NCI-H1092 treated with DMSO at 0.1 percent for 48 hours (cell line): ENCODE data around the gene DYSF.

ENCODE experiments used
- DNase-seq: peaks from one replicate; lab custom pipeline; 2025; lab: John Stamatoyannopoulos, UW

The DYSF gene

DNA sequence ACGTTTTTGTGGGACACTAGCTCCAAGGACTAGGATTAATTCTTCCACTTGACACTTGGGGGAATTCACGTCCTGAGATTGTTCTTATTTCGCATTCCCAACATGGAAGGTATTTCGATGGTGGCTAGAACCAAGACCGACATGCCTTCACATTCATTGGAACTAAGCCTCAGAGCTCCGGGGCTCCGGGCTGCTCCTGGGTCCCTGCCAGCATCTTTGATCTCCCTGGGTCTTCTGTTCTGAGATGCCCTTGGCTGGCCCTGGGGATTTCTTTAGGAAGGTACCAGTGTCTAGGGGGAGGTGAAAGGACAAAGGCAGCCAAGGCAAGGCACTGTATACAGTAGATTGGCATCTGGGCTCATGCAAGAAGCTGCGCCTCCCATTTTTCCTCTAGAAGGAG lies 76.8 kb downstream of the DYSF start:
- no peak for DNase-seq

DNA sequence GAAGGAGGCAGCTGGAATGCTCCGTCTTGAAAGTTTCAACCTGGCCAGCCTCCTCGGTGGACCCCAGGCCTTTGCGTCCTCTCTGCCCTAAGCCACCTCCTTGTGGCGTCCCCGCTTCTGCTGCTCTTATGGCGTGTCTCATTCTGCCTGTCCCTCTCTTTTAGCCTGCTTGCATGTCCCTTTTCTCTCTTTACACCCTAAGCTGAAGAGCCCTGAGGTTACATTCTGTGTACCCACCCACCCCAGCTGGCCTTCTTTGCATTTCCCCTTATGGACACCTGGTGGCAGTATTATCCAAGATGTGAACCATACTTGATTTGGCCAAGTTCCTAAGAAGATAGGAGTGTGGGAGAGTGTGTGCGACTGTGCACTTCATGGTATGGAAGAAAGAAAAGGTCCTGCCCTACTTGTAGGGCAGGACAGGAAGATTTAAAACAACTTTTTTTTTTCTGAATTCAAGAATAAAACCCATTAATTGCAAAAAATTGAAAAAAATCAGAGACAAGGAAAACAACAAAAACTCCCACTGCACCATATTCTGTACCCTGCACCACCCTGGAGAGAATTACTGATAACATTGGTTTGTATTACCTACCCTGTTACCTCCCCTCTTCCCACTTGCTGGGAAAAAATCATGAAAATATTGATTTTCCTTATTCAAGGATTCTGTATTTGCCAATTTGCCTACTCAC lies 77.4 kb downstream of the DYSF start:
- DNase-seq: peak; percentile 12

DNA sequence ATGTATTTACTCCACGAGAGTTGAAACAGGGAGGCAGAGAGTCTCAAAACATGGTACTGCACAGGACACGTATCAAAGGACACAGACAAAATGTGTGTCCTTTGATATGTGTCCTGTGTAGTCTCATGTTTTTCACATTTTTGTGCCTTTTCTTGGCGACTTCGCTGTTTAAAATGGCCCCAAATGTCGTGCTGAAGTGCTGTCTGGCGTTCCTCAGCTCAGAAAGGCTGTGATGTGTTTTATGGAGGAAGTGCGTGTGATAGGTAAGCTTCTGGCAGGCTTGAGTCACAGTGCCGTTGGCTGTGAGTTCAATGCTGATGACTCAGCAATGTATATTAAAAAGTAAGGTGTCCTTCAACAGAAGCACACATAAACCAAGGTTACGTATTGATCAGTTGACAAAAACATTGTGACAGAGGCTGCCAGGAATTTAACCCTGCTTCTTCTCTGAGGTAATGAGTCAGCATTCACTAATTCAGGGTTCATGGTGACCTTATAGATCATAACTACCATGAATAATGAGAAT lies 78.2 kb downstream of the DYSF start:
- no peak for DNase-seq

DNA sequence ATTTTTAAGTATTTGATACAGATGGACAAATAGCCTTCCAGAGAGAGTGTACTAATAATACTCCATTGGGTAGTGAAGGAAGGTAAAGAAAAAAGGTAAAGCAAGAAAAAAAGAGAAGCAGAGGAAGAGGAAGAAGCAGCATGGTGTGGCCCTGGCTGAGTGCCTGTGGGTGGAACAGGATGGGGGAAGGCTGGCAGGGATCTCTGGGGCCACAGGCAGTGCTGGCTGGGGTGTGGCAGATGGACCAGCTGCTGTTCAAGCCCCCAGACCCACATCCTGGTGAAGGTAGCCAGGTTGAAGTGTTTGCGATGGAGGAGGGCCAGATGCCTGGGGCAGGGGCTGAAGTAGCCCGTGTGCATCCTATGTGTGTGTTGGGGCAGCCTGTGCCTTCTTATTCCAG lies 79.0 kb downstream of the DYSF start:
- DNase-seq: no peak

DNA sequence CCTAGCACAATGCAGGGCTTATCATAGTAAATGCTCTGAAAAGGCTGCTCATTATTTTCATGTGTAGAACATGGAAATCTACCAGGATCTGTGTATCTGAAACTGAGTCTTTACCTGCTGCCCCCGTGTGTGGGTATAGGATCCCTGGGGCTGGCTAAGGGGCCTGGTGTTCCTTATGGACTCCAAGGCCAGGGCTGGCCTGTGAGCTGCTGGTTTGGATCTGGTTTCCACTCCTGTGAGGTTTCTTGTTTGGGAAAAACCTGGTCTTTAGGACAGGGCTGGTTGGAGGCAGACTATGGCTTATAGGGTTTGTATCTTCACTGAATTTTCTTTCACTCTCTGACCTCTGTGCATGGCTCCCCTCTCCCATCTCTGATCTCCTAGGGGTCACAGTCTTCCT lies 80.8 kb downstream of the DYSF start:
- DNase-seq: no peak

DNA sequence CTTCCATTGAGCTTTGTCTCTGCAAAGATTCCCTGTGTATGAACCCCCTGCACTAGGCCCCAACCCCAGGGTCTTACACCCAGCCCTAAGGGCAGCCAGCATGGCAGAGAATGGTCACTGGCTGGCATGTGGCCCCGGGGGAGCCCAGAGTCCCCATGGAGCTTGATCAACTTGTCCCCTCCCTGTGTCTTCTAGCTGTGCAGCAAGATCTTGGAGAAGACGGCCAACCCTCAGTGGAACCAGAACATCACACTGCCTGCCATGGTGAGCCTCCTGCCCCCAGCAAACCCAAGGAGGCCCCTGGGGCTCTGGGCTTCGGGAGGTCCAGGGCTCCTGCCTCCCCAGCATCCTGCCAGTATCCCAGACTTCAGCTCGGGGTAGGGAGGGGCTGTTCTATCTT lies 81.5 kb downstream of the DYSF start:
- DNase-seq: no peak

DNA sequence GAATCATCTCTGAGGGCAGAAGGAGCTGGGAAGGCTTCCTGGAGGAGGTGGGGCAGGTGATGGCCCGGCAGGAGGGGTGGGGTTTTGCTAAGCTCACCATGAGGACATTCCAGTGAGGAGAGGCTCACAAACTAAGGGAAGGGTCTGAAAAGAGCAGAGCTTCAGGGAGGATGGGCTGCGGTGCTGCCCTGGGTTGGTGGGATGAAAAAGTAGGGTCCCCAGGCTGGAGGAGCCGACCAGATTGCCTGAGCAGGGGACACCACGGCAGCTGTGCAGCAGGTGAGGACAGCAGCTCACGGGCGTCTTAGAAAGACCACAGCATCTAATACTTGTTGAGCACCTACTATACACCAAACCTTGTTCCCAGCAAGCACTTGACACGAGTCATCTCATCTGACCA lies 82.2 kb downstream of the DYSF start:
- no peak for DNase-seq

DNA sequence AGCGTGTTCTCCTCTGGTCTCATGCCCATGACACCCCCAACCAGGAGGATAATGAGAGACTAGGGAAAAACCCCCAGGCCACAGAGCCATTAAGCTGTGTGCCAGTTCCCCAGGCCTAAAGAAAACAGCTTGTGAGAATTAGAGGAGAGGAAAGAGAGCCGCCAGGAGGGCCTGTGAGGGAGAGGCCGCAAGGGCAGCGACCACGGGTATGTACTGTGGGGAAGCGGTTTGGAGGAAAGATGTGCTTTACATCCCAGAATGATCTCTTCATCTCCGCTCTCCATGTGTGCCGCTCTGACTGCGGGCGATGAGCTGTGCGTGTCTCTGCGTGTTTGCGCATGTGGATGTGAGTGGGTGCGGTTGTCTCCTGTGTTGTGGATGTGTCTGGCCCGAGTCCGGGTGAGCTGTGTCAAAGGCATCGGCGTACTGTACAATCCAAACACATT lies 82.9 kb downstream of the DYSF start:
- no peak for DNase-seq

DNA sequence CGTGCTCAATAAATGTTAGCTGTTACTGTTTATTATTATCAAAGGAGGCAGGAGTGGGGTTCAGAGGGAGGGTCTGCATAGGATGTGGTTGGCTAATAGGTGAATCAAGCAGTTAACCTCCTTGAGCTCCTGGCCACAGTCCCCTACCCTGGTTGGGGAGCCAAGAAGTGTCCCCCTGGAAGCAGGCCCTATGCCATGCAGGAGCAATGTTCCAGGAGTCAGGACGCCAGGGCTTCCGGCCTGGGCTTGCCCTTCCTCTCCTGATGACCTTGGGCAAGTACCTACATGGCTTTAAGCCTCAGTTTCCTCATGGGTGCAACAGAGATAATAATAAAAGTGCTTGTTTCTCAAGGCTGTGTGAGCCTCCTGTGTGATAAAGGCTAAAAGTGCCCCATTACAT lies 84.9 kb downstream of the DYSF start:
- no peak for DNase-seq

DNA sequence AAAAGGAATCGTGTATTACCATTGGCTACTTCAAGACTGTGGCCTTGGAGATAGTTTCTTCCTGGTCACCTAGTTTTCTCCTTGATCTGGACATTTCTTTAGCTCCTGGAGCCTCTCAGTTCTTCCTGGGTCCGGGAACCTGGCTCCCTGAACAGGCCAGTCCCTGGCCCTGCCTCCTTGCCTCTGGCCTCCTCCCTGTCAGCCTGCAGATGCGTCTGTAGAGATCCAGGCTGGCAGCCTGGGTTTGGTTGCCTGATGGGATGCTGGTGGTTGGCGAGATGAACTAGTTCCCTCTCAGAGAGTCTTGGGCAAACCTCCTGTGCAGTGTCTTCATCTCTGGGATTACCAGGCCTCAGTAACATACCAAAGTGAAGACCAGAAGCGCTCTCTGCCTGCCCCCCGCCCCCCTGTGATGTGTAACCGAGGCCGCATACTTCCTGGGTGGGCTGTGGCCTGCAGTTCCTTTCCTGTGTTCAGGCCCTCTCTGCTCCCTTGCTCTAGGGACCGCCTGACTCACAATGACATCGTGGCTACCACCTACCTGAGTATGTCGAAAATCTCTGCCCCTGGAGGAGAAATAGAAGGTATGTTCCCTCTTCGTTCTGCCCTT lies 85.4 kb downstream of the DYSF start:
- no peak for DNase-seq

DNA sequence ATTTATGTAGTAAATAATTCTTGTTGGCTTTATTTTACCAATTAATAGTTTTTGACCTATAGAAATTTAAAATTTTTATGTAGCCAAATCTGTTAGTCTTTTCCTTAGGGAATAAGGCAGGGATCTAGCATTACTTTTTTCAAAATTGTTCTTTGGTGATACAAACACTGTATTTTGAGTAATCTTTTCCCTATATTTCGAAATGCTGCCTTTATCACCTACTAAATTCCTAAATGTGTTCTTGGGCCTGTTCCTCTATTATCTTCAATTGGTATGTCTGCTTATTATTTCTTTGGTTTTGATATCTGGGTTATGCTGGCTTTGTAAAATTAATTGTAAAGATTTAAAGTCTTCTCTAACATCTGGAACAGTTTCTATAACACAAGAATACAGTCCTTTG lies 87.5 kb downstream of the DYSF start:
- DNase-seq: no peak

DNA sequence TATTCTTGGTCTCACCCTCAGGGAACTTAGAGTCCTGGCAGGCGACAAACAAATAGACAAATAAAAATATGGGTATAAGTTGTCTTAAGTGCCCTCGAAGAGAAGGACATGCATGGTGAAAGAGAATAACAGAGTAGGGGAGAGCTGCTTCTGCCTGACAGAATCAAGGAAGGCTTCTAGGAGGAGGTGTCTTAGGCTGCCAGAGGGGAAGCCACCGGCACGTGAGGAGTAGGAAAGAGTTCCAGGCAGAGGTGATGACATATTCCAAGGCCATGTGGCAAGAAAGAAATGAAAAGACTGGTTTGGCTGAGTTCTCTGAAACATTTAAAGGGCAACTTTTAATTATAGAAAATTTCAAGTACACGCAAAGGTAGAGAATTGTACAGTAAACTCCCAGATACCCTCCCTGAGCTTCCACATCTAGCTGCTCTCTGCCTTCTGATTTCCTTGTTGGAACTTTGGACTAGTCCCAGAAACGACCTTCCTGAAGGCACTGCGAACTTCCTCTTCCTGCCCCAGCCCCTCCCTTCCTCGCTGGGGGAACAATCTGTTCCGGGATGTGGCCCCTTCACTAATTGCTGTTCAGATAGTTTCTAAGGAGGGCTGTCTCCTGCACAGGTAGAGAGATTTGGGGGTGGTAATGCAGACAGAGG lies 91.7 kb downstream of the DYSF start:
- DNase-seq: no peak

DNA sequence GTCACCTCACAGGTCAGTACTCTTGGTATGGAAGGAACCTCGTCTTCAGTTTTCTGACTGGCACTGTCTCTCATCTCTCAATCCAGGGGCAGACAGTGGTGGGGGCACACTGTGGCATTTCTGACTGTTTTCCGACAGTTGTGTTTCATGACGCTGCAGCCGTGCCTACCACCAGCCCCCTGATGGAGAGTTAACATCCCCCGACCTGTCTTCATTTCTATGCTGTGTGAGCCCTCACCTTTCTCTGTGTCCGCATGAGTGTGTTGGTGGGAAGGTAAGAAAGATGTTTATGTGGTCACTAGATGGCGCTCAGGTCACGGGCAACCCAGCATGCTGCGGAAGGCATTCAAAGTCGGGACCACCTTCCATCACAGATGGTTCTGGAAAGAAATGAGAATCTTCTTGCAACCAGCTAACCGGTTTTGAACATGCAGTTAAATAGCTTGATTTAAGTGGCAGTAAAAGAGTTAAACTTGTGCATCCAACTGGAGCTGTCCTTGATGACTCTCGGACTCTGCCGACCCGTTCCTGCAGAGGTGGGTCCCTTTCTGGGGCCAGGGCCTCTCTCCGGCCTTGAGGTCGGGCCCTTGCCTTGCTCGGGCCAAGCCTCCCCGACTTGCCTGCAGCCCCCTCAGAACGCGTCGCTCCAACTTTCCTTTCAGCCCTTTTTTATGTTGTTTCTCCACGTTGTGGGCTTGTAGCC lies 92.4 kb downstream of the DYSF start:
- DNase-seq: peak; percentile 60

DNA sequence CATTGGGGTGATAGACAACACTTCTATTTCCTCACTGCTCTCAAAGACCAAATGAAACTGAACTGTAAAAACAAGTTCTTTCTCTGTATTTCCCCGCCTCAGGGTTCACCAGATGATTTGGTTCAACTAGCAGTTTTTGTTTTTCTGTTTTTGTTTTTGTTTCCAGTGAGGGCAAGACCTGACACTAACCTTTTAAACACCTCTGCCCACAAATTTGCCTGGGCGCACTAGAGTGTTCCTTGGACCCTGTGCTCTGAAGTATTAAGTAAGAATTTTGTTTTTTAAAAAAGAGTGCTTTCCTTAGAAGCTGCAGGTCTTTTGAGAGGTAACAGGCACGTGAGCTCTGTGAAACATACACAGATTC lies 92.9 kb downstream of the DYSF start:
- DNase-seq: no peak

DNA sequence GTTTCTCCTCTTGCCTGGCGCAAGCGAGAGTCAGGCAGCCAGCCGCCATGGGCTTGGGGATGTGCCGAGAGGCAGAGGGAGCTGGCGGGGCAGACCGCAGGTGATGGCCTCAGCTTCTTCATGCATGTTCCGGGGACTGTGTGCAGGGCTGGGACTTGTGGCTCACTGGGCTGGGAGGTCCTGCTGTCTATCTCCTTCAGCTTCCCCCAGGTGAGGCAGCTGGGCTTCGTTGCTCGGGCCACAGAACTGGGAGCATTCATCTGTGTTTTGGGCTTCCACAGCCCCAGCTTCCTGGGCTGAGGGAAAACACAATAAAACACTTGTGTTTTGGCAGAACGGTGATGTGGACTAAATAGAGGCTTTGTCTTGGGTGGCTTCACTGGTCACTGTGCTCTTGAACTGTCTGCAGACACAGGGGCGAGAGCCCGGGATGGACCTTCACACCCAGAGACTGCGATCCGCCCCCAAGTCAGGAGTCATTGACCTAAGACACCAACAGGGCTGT lies 93.5 kb downstream of the DYSF start:
- no peak for DNase-seq

DNA sequence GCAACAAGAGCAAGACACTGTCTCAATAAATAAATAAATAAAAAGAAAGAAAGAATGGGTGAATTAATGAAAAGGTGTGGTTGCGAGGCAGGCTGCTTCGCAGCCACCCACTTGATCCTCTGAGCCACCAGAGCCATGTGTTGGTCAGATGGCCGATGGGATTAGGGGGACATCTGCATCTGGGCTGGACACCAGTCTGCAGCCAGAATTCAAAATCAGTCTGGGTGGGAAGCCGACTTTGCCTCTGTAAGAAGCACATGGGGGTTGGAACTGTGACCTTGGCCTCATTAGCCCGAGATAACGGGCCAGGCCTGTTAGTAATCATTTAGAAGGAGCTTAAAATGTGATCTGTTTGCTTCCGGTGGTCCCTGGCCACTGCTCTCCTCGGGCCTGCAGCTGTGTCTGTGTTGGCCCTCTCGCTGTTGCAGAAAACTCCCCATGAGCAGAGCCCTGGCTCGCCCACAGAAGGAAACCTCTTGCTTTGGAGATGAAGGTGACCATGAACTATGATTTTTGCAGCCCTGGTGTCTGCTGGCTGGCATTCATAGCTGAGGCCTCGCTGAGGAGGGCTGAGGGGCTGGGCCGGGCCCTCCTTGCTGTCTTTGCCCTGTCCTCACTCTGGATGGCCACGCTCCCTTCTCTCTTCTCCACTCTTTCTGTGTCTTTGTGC lies 94.4 kb downstream of the DYSF start:
- DNase-seq: no peak

DNA sequence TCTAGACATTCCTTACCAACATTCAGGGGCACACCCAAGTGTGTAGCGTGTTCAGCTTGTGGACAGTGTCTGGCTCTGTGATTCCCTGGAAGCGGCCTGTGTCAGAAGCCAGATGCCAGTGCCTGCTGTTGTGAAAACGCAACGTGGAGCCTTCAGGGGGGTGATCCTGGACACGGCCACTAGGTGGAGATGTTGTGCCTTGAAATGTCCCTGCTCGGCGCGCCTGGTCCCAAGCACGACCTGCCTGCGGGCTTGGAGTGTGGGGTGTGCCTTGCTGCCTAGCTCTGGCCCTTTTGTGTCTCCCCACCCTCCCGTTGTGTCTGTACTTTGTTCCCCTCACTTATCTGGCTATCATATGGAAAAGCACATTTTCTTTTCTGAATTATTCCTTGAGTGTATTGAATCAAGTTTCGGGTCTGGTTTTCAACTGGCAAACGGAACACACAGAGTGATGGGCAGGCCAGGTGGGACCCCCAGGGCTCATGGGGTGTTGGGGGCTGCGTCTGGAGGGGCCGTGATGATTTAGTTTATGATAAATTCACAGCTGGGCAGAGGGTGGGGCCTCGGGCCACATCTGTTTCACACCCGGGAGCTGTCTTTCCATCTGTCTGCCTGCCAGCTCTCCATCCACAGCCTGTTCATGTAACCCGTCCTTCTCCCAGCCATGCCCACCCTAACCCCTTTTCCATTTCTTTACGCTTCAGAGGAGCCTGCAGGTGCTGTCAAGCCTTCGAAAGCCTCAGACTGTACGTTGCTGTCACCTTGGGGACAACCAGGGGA lies 95.5 kb downstream of the DYSF start:
- DNase-seq: peak; percentile 22

DNA sequence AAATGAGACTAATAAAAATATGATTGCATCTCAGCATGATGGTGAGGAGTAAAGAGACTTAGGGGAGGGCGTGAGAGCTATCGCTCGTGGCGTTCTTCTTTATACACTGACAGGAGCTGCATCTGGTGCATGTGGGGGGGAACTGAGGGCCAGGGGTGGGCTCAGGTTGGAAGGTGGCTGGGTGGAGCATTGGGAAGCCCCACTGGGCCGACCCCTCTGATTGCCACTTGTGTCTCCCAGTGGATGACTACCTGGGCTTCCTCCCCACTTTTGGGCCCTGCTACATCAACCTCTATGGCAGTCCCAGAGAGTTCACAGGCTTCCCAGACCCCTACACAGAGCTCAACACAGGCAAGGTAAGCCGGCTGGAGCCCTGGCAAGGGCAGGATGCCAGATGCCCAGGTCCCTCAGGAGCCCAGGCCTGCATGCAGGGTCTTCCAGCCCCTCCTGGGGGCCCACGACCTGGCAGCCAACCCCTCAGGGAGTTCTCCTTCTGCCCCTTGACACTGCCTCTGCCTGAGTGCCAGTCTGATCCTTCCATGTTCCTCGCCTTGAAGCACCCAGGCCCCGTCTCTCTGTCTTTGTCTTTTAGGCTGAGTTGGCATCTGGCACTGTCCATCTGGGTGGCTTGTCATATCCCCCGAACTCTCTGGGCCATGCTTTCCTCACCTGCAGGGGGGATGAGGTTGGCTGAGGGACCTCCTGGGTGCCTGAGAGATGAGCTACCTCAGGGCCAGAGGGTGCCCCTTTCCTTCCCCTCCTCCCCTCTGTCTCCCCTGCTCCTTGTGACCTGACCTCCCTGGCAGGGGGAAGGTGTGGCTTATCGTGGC lies 97.7 kb downstream of the DYSF start:
- no peak for DNase-seq

DNA sequence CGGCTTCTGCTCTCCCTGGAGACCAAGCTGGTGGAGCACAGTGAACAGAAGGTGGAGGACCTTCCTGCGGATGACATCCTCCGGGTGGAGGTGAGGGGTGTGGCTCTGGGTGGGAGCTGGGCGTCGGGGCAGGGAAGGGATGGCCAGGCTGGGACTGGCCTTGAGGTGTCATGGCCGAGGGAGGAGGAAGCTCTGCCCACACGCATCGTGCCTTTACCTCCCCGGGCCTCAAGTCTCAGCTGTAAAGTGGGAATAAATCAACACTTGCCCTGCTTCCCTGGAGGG lies 98.2 kb downstream of the DYSF start:
- no peak for DNase-seq

DNA sequence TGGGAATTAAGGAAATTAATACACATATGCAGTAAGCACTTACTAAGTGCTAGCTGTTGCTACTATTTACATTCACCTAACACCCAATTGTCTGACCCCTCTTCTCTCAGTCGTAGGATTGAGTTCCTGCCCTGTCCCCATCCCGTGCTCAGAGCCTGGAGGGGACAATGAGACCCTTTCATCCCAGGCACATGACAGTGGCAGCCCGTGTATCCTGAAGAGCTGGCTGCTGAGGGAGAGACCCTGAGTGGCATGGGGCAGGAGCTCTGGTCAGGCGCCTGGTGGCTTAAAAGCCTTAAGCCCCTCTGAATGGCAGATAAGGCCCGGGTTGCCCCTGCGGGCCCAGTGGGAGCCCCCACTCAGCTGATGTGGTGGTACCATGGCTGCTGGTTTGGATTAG lies 99.0 kb downstream of the DYSF start:
- DNase-seq: no peak
